Hippocampal formation (tissue), 2 donors: Measurements from ENCODE around the gene RALGAPB.
"Not testable (repeated sequence)": the region's sequence is repeated elsewhere in the genome, so short reads cannot be mapped to it uniquely, and the experiment has no call there.

Experiments used
- DNase-seq, 2 donors: peaks; one replicate each; lab custom pipeline; 2025; lab: John Stamatoyannopoulos, UW

Gene RALGAPB

GRCh38 chr20:38447251-38447661 is 25.4 kb upstream of the RALGAPB start:
- DNase-seq: no peak

DNA sequence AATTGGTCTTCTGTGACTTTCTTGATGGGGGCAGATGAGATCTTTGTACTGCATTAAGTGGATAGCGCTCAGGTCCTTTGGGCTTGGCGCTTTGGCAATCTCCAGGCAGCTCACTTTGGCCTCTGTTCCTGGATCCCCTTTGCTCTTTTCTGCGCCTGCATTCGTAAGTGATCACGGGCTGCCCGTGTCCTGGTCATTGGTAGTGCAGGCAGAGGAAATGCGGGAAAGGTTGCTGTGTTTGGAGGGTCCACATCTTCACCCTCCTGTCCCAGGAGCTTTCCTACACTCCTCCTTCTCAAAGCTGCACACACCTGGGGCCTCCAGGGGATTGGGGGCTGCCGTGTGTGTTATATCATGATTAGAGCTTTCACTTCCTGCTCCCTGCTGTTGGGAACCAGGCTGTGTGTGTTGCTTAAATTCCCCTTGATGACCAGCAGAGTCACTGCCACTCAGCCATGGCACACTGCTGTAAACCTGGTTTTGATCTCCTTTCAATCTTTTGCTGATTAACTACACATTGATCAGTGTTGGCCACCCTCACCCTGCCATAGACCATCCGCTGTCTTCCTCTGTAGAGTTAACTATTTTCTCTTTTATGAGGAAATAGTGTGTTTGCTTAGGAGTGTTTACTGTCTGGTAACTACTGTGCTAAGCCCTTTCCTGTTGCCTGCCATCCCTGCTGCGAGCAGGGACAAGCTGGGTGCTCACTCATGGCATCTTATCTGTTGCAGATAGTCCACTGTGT is 24.5 kb upstream of the RALGAPB start:
- DNase-seq: no peak

DNA sequence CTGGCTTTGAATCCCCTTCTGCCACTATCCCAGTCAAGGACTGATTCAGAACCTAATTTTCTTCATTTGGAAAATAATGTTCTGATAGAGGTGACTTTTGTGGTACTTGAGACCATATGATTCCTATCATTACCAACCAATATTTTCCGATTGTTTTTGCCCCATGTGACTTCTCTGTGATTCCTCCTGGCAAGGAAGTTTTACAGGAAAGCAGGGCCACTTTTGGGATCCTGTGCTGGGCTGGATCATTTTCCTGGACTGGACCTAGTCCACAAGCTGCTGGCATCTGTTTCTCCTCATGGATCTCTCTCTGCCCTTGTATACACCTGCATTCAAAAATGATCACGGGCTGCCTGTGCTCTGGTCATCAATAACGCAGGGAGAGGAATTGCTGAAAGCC is 23.6 kb upstream of the RALGAPB start:
- DNase-seq: no peak

GRCh38 chr20:38450412-38450975 is 22.1 kb upstream of the RALGAPB start:
- no peak for DNase-seq

DNA sequence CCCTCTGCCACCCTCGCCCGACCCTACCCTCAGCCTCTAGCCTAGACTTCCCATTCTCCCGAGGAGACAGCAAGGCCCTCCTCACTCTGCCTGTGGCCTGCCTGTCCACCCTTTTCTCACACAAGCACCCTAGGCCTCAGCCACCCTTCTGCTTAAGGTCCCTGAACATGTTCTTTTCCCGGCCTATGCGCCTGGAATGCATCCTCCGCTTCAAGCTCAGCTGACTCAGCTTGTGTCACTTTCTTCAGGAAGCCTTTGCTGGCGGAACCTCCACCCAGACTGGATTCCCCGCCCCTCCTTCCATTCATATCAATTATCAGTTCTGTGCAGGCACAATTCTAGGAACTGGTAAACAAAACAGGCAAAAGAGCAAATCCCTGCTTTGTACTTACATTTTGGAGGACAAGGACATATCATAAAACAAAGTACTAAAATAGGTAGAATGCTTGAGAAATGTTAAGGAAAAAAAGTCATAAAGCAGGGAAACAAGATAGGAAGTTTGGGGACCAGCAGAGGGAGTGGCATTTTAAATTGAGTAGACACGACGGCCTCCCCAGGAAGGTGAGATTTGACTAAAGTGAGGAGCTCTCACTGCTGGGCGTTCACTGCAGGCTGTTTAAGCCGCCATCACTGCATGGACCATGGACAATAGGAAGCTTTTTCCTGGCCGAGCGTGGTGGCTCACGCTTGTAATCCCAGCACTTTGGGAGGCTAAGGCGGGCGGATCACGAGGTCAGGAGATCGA is 19.6 kb upstream of the RALGAPB start:
- DNase-seq: no peak

DNA sequence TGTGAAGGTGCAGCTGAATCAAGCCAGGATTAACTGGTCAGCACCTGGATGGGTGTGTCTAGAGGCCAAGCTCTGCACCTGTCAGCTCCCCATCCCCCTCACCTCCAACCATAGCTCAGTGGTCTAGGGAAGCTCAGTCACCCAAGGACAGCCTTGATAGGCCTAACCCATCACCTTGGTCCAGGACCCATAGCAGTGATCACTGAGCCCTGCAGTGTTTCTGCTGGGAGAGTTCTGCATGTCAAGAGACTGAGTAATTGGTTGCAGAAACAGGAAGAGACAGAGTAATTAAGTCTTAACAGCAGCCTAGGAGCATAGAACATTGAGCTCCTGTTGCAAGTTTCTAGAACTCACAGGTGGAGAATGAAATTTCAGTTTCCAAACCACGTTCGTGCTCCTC is 18.7 kb upstream of the RALGAPB start:
- no peak for DNase-seq

- no peak for DNase-seq
Measured at GRCh38 chr20:38454556-38455473, 17.8 kb upstream of the RALGAPB start.

DNA sequence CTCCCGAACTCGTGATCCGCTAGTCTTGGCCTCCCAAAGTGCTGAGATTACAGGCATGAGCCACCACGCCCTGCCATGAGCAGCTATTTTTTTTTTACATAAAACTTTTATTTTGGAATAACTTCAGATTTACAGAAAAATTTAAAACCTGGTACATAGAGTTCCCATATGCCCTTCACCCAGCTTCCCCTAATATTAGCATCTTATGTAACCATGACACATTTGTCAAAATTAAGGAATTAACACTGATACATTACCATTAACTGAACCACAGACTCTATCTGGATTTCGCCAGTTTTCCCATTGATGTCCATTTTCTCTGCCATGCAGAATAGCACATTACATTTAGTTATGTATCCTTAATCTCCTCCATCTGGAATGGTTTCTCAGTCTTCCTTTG is 14.3 kb upstream of the RALGAPB start:
- DNase-seq: no peak

DNA sequence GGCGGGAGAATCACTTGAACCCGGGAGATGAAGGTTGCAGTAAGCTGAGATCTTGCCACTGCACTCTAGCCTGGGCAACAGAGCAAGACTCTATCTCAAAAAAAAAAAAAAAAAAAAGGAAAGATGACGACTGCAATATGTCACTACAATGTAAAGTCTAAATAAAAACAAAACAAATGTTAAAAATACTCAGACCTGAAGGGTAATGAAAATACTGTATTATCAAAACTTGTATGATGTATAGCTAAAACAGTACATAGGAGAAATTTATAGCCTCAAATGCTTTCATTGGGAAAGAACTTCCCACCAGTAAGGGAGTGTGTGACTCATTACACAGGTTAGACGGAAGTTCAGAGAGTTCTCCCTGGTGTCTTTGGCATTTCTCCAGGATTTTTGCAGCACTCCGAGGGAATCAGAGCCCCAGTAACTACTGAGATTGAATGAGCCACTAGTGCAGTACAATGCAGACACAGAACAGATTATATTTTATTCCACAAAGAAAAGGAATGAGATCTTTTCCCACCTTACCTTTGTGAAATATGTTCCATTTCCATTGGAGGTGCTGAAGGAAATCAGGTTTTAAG is 12.5 kb upstream of the RALGAPB start:
- DNase-seq: no peak

DNA sequence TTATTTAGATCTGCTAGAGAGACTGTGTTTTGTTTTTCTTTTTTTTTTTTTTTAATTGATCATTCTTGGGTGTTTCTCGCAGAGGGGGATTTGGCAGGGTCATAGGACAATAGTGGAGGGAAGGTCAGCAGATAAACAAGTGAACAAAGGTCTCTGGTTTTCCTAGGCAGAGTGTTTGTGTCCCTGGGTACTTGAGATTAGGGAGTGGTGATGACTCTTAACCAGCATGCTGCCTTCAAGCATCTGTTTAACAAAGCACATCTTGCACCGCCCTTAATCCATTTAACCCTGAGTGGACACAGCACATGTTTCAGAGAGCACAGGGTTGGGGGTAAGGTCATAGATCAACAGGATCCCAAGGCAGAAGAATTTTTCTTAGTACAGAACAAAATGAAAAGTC is 12.0 kb upstream of the RALGAPB start:
- DNase-seq: not testable (repeated sequence)

DNA sequence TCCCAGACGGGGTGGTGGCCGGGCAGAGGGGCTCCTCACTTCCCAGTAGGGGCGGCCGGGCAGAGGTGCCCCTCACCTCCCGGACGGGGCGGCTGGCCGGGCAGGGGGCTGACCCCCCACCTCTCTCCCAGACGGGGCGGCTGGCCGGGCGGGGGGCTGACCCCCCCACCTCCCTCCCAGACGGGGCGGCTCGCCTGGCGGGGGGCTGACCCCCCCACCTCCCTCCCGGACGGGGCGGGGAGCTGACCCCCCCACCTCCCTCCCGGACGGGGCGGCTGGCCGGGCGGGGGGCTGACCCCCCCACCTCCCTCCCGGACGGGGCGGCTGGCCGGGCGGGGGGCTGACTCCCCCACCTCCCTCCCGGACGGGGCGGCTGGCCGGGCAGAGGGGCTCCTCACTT is 11.5 kb upstream of the RALGAPB start:
- not testable (repeated sequence) for DNase-seq

- DNase-seq: not testable (repeated sequence)
Measured at GRCh38 chr20:38461569-38461968, 11.1 kb upstream of the RALGAPB start.

DNA sequence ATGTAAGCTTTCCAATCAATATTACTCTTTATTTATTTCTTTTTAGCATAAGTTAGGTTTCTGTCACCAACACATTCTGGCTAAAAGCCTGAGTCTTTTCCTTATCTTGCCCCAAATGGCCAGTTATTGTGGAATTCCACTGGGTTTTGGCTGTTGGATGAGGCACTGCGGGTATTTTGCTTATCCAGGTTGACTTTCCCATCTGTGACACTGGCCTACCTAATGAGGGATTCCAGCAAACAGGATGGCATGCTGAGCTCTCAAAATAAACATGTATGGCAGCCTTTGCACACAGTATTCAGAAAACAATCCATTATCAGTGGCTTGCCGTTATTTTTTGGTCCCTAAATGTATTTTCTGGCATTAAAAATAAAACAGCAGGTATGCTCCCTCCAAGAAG is 6.5 kb upstream of the RALGAPB start:
- no peak for DNase-seq

DNA sequence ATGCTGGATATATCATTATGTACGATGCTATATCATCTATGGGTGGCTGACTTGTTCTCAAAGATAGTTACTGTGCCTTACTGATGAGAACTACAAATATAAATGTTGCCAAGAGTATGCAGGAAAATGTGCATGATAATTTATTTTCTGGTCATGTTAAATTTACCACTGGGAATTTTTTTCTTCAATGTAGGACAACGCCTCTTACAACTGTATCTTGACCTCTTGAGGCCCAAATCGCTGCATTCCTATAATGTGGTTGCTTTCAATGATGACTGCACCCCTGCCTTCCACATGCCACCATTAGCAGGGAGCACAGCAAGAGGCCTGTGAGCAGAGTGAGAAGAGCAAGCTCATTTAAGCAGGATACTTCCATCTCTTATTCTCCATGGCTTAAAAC is 5.7 kb upstream of the RALGAPB start:
- no peak for DNase-seq

DNA sequence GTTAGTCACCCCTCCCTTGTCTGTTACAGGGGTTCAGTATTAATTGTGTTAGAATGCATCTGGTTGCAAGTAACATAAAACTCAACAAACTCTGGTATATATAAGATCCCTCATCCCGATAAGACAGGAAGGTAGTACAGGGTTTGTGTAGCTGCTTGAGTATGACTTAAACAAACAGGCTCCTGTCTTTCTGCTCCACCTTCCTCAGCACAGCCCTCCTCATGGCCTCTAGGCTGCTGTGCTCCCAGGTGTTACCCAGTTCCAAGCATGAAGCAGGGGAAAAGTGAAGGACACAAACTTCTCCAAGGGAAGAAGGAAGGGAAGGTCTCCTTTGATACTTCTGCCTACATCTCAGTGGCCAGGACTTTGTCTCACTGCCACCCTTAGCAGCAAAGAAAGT is 1.4 kb upstream of the RALGAPB start:
- no peak for DNase-seq

DNA sequence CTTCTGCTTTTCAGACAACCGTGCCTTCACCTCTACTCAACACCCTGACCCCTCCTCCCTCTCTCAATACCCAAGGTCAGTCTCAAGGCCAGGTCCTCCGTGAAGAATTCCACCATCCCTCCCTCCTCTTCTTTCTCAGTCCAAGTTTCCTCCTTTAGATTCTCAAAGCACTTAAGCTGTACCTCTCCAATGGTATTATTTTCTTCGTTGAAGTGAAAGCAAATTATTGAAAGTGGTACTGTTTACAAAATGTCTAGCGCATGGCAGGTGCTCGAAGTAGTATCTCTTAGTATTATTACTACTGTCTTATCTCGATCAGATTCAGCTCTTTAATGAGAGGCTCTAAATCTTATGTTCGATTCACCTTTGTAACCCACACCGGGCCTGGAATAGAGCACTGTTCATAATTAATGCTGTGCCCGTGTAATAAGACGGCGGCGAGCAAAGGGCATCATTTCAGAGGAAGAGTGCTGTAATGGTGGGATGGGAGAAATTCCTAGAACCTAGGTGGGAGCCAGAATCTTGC is 593 bp upstream of the RALGAPB start:
- DNase-seq: no peak

DNA sequence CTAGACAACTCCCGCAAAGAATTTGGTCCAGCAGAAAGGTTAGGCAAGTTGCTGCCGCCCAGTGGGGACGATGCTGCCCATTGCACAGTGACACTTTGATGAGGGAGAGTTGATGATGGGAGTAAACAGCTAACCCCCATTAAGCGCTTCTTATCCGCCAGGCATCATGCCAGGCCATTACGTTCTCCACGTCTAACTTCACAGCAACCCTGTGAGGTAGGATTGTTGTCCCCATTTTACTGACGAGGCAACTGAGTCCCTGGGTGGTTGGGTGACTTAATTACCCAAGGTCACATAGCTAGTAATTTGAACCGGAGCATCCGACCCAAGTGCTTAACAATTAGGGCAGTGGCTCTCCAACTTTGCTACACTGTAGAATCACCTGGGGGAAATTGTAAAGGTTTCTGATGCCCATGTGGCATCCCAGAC is 738 bp downstream of the RALGAPB start:
- DNase-seq: no peak

DNA sequence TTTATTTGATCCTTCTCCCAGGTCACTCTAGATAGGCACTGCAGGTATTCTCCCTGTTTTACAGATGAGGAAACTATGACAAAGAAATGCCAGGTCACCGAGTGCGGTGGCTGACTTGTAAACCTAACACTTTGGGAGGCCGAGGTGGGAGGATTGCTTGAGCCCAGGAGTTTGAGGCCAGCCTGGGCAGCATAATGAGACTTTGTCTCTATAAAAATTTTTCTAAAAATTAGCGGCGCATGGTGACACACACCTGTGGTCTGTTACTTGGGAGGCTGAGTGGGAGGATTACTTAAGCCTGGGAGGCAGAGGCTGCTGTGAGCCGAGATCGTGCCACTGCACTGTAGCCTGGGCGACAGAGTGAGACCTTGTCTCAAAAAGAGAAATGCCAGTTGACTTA is 5.1 kb downstream of the RALGAPB start:
- DNase-seq: no peak

DNA sequence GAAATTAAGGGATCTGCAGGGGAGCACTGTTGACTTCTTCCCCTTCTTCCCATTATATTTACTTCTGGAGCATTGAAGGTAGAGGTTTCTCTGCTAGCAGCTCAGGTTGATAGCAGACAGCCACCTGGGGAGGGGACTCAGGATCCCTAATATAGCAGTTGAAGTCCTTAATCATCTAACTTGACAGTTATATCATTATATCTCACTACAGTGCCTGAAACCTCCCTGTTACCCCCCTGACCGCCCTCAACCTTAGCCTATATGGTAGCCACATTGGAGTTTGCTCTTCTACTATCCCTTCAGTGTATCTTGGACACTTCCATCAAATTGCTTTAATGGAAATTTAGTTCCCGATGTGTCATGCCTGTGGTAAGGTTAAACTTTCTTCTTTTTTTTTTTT is 7.0 kb downstream of the RALGAPB start:
- no peak for DNase-seq

GRCh38 chr20:38485041-38485440 is 12.4 kb downstream of the RALGAPB start:
- no peak for DNase-seq

DNA sequence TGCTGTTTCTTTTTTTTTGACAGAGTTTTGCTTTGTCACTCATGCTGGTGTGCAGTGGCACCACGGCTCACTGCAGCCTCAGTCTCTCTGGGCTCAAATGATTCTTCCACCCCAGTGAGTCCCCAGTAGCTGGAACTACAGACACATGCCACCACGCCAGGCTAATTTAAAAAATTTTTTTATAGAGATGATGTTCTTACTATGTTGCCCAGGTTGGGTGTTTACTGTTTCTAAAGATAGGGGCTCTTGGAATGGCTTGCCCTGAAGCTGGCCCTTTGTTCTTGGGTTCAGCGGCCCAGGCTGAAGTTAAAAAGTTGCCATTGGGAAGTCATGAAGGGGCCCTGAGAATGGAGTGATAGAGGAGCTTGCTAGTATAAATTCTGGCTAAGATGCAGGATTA is 16.5 kb downstream of the RALGAPB start:
- no peak for DNase-seq
